KMS-11 (cell line): ENCODE results near the gene RAPGEF3.

Source experiments
- H2AFZ ChIP-seq: fragments of 200-600 bp; sonication (generic); 2 replicates; pipeline ENCODE4 v1.6.1; 2016; ENCODE audit warnings: antibody characterized with exemption, mixed run types, low read depth
- H3K27ac ChIP-seq: fragments of 200-600 bp; sonication (generic); 2 replicates; pipeline ENCODE4 v1.6.1; 2016; ENCODE audit warnings: mild to moderate bottlenecking, mixed run types
- H3K27me3 ChIP-seq: fragments of 200-600 bp; sonication (generic); 2 replicates; pipeline ENCODE4 v1.6.1; 2017; ENCODE audit warnings: mild to moderate bottlenecking, low read depth, mixed run types, moderate library complexity; ENCODE audit not compliant: insufficient read depth
- H3K36me3 ChIP-seq: fragments of 200-600 bp; sonication (generic); 2 replicates; pipeline ENCODE4 v1.6.1; 2017; ENCODE audit warnings: mild to moderate bottlenecking, mixed run types; ENCODE audit not compliant: insufficient read depth
- H3K4me1 ChIP-seq: fragments of 200-600 bp; sonication (generic); 2 replicates; pipeline ENCODE4 v1.6.1; 2016; ENCODE audit warnings: mild to moderate bottlenecking, low read depth, mixed run types; ENCODE audit not compliant: poor library complexity, severe bottlenecking
- H3K4me2 ChIP-seq: fragments of 200-600 bp; sonication (generic); 2 replicates; pipeline ENCODE4 v1.7.0; 2016; ENCODE audit warnings: mild to moderate bottlenecking, mixed run types
- H3K4me3 ChIP-seq: fragments of 200-600 bp; sonication (generic); IDR thresholded peaks from 2 replicates; pipeline ENCODE4 v1.6.1; 2017; ENCODE audit warnings: low read depth, low read length, mixed read lengths; ENCODE audit not compliant: insufficient read depth
- H3K79me2 ChIP-seq: fragments of 200-600 bp; sonication (generic); 2 replicates; pipeline ENCODE4 v1.6.1; 2016; ENCODE audit warnings: low read depth, mixed run types; ENCODE audit not compliant: insufficient read depth
- H3K9ac ChIP-seq: fragments of 200-600 bp; sonication (generic); 2 replicates; pipeline ENCODE4 v1.6.1; 2016; ENCODE audit warnings: mild to moderate bottlenecking, mixed run types
- H4K20me1 ChIP-seq: fragments of 200-600 bp; sonication (generic); 2 replicates; pipeline ENCODE4 v1.6.1; 2016; ENCODE audit warnings: mild to moderate bottlenecking, mixed run types; ENCODE audit not compliant: insufficient read depth
- CTCF ChIP-seq: fragments of 200-600 bp; sonication (generic); conservative IDR thresholded peaks from 2 replicates; pipeline ENCODE4 v1.6.1; 2017; ENCODE audit warnings: low read depth, mild to moderate bottlenecking, antibody characterized with exemption, low read length, moderate library complexity, mixed read lengths

The RAPGEF3 gene

GRCh38 chr12:47801170-47801903 is 42.7 kb upstream of the RAPGEF3 start:
- no peaks in the 10 kb centered on the region for H4K20me1 ChIP-seq
- no peak overlapping the region for H2AFZ ChIP-seq
- H3K27ac ChIP-seq, result no peak overlapping the region; the same call in 1 of the 2 replicates
- H3K79me2 ChIP-seq, result peaks cover 54% of the 10 kb centered on the region
- H3K27me3 ChIP-seq, result no peaks in the 10 kb centered on the region
- H3K4me1 ChIP-seq, result peaks cover 44% of the 10 kb centered on the region
- no peak overlapping the region for H3K4me3 ChIP-seq
- no peak for TF ChIP-seq CTCF
- H3K9ac ChIP-seq, result no peak overlapping the region
- H3K36me3 ChIP-seq, result no peaks in the 10 kb centered on the region; the same call in 1 of the 2 replicates
- H3K4me2 ChIP-seq, result no peak overlapping the region

GRCh38 chr12:47800582-47800981 is 41.9 kb upstream of the RAPGEF3 start:
- peaks cover 36% of the 10 kb centered on the region for H3K4me1 ChIP-seq
- no peaks in the 10 kb centered on the region for H4K20me1 ChIP-seq
- H3K36me3 ChIP-seq, result no peaks in the 10 kb centered on the region; the same call in 1 of the 2 replicates
- no peak for TF ChIP-seq CTCF
- H3K27ac ChIP-seq, result no peak overlapping the region
- H3K9ac ChIP-seq, result no peak overlapping the region
- H3K27me3 ChIP-seq, result no peaks in the 10 kb centered on the region
- no peak overlapping the region for H3K4me2 ChIP-seq
- no peak overlapping the region for H2AFZ ChIP-seq
- peaks cover 46% of the 10 kb centered on the region for H3K79me2 ChIP-seq
- H3K4me3 ChIP-seq, result no peak overlapping the region

DNA sequence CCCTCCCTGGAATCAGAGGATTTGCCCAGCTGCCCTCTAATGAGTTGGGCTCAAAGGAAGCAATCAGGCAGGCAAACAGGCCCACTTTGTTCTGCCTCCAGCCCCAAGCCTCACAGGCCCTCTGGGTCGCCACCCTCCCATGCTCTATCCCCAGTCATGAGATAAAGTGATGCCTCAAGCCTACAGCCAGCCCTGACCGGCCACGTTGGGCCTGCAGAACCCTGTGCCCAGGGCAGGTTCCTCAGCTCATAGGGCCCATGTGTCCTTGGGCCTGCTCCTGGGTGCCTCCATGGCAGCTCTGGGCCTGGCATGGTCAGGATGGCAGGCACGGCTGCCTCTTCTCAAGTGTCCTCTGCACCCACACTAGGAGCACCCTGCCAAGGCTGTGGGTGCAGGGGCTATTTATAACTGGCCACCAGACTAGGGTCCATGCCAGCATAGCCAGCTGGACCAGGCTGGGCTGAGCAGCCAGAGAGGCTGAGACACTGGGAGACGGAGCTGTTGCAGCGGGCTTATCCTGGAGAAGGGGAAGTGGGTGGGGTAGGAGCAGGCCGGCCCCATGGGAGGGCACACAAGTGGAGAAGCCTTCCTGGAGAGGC is 40.8 kb upstream of the RAPGEF3 start:
- peaks cover 27% of the 10 kb centered on the region for H3K4me1 ChIP-seq
- H3K36me3 ChIP-seq, result no peaks in the 10 kb centered on the region
- H2AFZ ChIP-seq, result no peak overlapping the region
- no peaks in the 10 kb centered on the region for H4K20me1 ChIP-seq
- no peak overlapping the region for H3K27ac ChIP-seq
- H3K4me3 ChIP-seq, result no peak overlapping the region
- no peaks in the 10 kb centered on the region for H3K27me3 ChIP-seq
- no peak for TF ChIP-seq CTCF
- peaks cover 35% of the 10 kb centered on the region; the same call in 1 of the 2 replicates for H3K79me2 ChIP-seq
- no peak overlapping the region for H3K9ac ChIP-seq
- no peak overlapping the region for H3K4me2 ChIP-seq

DNA sequence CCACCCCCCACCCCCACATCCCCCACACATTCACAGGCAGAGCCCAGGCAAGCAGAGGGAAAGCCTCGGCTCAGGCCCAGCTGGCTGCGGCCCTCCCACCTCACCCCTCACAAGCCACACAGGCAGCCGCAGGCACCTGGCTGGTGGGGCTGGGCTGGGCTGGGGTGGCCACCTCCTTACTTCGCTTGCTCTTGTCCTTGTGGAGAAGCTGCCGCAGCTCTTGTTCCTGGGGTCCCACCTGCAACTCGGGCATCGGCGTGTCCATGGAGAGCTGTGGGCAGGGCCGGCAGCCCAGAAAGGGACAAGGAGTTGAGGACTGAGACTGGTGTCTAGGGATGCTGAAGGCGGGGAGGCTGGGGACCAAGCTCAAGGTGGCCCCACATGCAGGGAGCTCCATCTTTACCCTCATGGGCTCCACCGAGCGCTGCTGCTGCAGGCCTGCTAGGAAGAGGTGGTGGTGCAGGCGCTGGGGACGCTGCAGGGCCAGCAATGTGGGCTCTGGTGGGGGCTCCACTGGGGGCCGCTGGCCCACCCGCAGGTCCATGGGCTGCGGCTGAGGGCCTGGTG is 39.8 kb upstream of the RAPGEF3 start:
- no peaks in the 10 kb centered on the region for H4K20me1 ChIP-seq

More for the DNA sequence above, 39.8 kb upstream of the RAPGEF3 start:
- no peak overlapping the region for H2AFZ ChIP-seq
- no peaks in the 10 kb centered on the region for H3K36me3 ChIP-seq
- no peak overlapping the region for H3K27ac ChIP-seq
- H3K27me3 ChIP-seq, result no peaks in the 10 kb centered on the region
- H3K79me2 ChIP-seq, result peaks cover 25% of the 10 kb centered on the region; the same call in 1 of the 2 replicates
- H3K4me2 ChIP-seq, result no peak overlapping the region
- TF ChIP-seq CTCF, result no peak
- H3K4me1 ChIP-seq, result peaks cover 17% of the 10 kb centered on the region
- no peak overlapping the region for H3K4me3 ChIP-seq
- no peak overlapping the region for H3K9ac ChIP-seq
